Stimulated activated CD4-positive, alpha-beta T cell treated with anti-CD3 and anti-CD28 coated beads, Interleukin-1b, Interleukin-23, amount 100 ng/mL, for 1 hour (primary cell): ENCODE results near the gene PTBP1.

Source experiments
- DNase-seq, 2 donors: peaks; one replicate each; pipeline ENCODE4 v3.0.0-alpha.2; 2020; ENCODE audit warnings: low read depth in 2 of 2

The PTBP1 gene

GRCh38 chr19:772730-773436, 24.4 kb upstream of the PTBP1 start:
- no peak for DNase-seq

- DNase-seq, result no peak
Observed at GRCh38 chr19:776549-776948, 20.7 kb upstream of the PTBP1 start.

- DNase-seq, result no peak
Observed at GRCh38 chr19:778910-779653, 18.2 kb upstream of the PTBP1 start.

GRCh38 chr19:780935-781334, 16.3 kb upstream of the PTBP1 start:
- no peak for DNase-seq

GRCh38 chr19:781800-782184, 15.5 kb upstream of the PTBP1 start:
- no peak for DNase-seq

GRCh38 chr19:782185-782877, 14.9 kb upstream of the PTBP1 start:
- no peak for DNase-seq

GRCh38 chr19:782878-783668, 14.2 kb upstream of the PTBP1 start:
- no peak for DNase-seq

- DNase-seq, result no peak
Observed at GRCh38 chr19:784541-784940, 12.7 kb upstream of the PTBP1 start.

- no peak for DNase-seq
Observed at GRCh38 chr19:787536-787935, 9.7 kb upstream of the PTBP1 start.

- no peak for DNase-seq
Observed at GRCh38 chr19:788686-788982, 8.6 kb upstream of the PTBP1 start.

- no peak for DNase-seq
Observed at GRCh38 chr19:788983-789700, 8.1 kb upstream of the PTBP1 start.

- DNase-seq, result no peak
Observed at GRCh38 chr19:789701-790060, 7.6 kb upstream of the PTBP1 start.

- DNase-seq, result no peak
Observed at GRCh38 chr19:791007-791566, 6.2 kb upstream of the PTBP1 start.

- no peak for DNase-seq
Observed at GRCh38 chr19:791567-792305, 5.5 kb upstream of the PTBP1 start.

GRCh38 chr19:792306-792885, 4.9 kb upstream of the PTBP1 start:
- DNase-seq, result no peak

- no peak for DNase-seq
Observed at GRCh38 chr19:793806-794205, 3.4 kb upstream of the PTBP1 start.

- DNase-seq, result no peak
Observed at GRCh38 chr19:795073-795611, 2.1 kb upstream of the PTBP1 start.

GRCh38 chr19:795691-796581, 1.3 kb upstream of the PTBP1 start:
- no peak for DNase-seq
